ENCODE results near the gene USP47.

DNA sequence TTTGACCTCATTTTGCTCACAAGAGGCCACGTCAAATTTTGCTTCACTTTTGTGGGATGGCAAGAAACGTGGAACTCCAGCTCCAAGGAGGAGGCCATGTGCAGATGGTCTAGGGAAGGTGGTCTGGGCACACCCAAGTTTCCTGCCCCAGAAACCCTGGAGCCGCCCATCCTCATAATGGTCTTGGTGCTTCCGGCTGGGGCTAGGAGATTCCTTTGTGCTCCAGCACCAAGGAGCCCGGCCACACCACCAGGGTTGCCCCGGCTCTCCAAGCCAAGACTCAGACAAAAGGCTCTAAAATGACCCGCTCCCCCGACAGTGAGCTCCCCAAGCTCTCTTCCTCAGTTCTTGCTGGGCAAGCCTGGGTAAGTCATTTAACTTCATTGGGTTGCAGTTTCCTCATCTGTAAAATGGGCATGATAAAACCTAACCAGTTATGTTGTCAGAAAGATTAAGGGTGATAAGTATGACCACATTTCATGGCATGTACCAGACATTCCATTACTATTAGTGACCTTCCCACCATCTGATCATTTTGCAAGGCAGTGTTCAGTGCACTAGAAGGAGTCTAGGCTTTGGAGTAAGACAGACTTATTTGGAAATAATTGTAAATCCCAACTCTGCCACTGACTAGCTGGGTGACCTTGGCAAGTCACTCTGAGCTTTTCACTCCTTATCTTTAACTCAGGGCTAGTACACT lies 143.4 kb downstream of the USP47 start:
- TF ChIP-seq CTCF (IDR thresholded peaks at IDR 0.05): no peak
- no peak for TF ChIP-seq REST (IDR thresholded peaks at IDR 0.05; ENCODE audit: insufficient read depth in 1 of 2, low read depth in 2 of 2, low read length in 1 of 2)

Measured in Panc1 (cell line).